Fibroblast of skin of back (primary cell): ENCODE results near the gene RNF168. TPM values are rescaled to one million over a fixed set of nuclear protein-coding genes. Genes with fewer than 3 reads are reported as not detected.
"Not testable (repeated sequence)": the region's sequence is repeated elsewhere in the genome, so short reads cannot be mapped to it uniquely, and the experiment has no call there.

Experiments
- DNase-seq: peaks from one replicate; pipeline ENCODE4 v3.0.0-alpha.2; 2013
- polyA plus RNA-seq, 2 experiments: library from polyadenylated mRNA; unstranded; fragments of 120-200 nt; gene quantifications; one replicate each; pipeline ENCODE4 v1.2.1, GENCODE V29; 2013; ENCODE audit not compliant: insufficient read length in 2 of 2

RNF168 gene
- polyA plus RNA-seq (2013, experiment 1 of 2; ENCODE audit: insufficient read length) = 10.2 TPM
- 6.1 TPM for polyA plus RNA-seq (2013, experiment 2 of 2; ENCODE audit: insufficient read length)

- peak; percentile 95 for DNase-seq
Observed at GRCh38 chr3:196503196-196504076, at the start of gene RNF168. RNF168 (minus strand) TSS chr3:196503768; CDS start chr3:196503173, 595 bp downstream.

GRCh38 chr3:196552253-196552652, 48.7 kb upstream of the RNF168 start:
- DNase-seq = no peak

GRCh38 chr3:196550172-196550571, 46.6 kb upstream of the RNF168 start:
- not testable (repeated sequence) for DNase-seq

GRCh38 chr3:196549312-196549711, 45.7 kb upstream of the RNF168 start:
- not testable (repeated sequence) for DNase-seq

- no peak for DNase-seq
Observed at GRCh38 chr3:196547067-196547466, 43.5 kb upstream of the RNF168 start.

GRCh38 chr3:196546537-196546936, 43.0 kb upstream of the RNF168 start:
- DNase-seq = no peak

- DNase-seq = no peak
Observed at GRCh38 chr3:196544491-196544992, 41.0 kb upstream of the RNF168 start.

GRCh38 chr3:196541684-196542445, 38.3 kb upstream of the RNF168 start:
- DNase-seq = no peak

- no peak for DNase-seq
Observed at GRCh38 chr3:196537319-196537984, 33.9 kb upstream of the RNF168 start.

- peak; percentile 57 for DNase-seq
Observed at GRCh38 chr3:196533260-196533681, 29.7 kb upstream of the RNF168 start.

GRCh38 chr3:196531418-196531817, 27.9 kb upstream of the RNF168 start:
- DNase-seq = no peak

- peak; percentile 63 for DNase-seq
Observed at GRCh38 chr3:196528639-196529233, 25.2 kb upstream of the RNF168 start.

GRCh38 chr3:196525141-196525540, 21.6 kb upstream of the RNF168 start:
- no peak for DNase-seq

- DNase-seq = no peak
Observed at GRCh38 chr3:196524527-196524926, 21.0 kb upstream of the RNF168 start.

- no peak for DNase-seq
Observed at GRCh38 chr3:196523841-196524240, 20.3 kb upstream of the RNF168 start.

- DNase-seq = not testable (repeated sequence)
Observed at GRCh38 chr3:196521291-196521690, 17.7 kb upstream of the RNF168 start.

- DNase-seq = no peak
Observed at GRCh38 chr3:196519718-196520082, 16.1 kb upstream of the RNF168 start.

- peak; percentile 71 for DNase-seq
Observed at GRCh38 chr3:196518966-196519717, 15.6 kb upstream of the RNF168 start.

- DNase-seq = no peak
Observed at GRCh38 chr3:196517919-196518318, 14.4 kb upstream of the RNF168 start.

GRCh38 chr3:196517162-196517800, 13.7 kb upstream of the RNF168 start:
- DNase-seq = no peak
